GM12892 (cell line): Measurements from ENCODE around the gene DOP1B. TPM values are rescaled to one million over a fixed set of nuclear protein-coding genes. Genes with fewer than 3 reads are reported as not detected.

Experiments used
- DNase-seq: peaks from one replicate; pipeline ENCODE4 v3.0.0; 2011; ENCODE audit not compliant: insufficient read length
- FAIRE-seq: peaks from 2 replicates; lab custom pipeline; 2011; peaks lifted over from hg19 to GRCh38; lab: Jason Lieb, UNC
- POLR2A ChIP-seq: IDR thresholded peaks from 2 replicates; pipeline ENCODE4 v1.6.1; 2011; ENCODE audit warnings: low read depth, low read length, control low read depth
- POLR2AphosphoS5 ChIP-seq: IDR thresholded peaks from 2 replicates; pipeline ENCODE4 v1.6.1; 2011; ENCODE audit warnings: low read depth, low read length, control low read depth
- TAF1 ChIP-seq: IDR thresholded peaks from 2 replicates; pipeline ENCODE4 v1.6.1; 2011; ENCODE audit warnings: low read depth, mild to moderate bottlenecking, control low read depth, low read length, borderline replicate concordance
- polyA plus RNA-seq: library from polyadenylated mRNA; unstranded; fragments of >200 nt; gene quantifications from one replicate; pipeline ENCODE4 v1.2.1, GENCODE V29; 2012; ENCODE audit warnings: missing spikeins, inconsistent platforms; ENCODE audit not compliant: missing spikeins

Gene DOP1B
- polyA plus RNA-seq = 3.2 TPM

GRCh38 chr21:36156815-36157670 lies at the start of gene DOP1B:
Gene DOP1B (plus strand): TSS chr21:36156824. CDS start chr21:36164734, 7,910 bp downstream.
- FAIRE-seq (peak; percentile 38), DNase-seq (peak; percentile 46)
- TF ChIP-seq TAF1 (peak; percentile 29; the same call in 1 of the 2 replicates), POLR2A (peak; percentile 42; the same call in 1 of the 2 replicates), POLR2AphosphoS5 (no peak)

GRCh38 chr21:36109868-36110267 lies 46.8 kb upstream of the DOP1B start:
- TF ChIP-seq POLR2A (no peak), TAF1 (no peak), POLR2AphosphoS5 (no peak)
- FAIRE-seq (no peak), DNase-seq (no peak)

GRCh38 chr21:36111238-36111637 lies 45.4 kb upstream of the DOP1B start:
- FAIRE-seq (no peak), DNase-seq (no peak)
- TF ChIP-seq TAF1 = no peak
- TF ChIP-seq POLR2A = no peak
- TF ChIP-seq POLR2AphosphoS5 = no peak

GRCh38 chr21:36113647-36114428 lies 42.8 kb upstream of the DOP1B start:
- DNase-seq = no peak
- no peak for FAIRE-seq
- no peak for TF ChIP-seq POLR2A

- no peak for FAIRE-seq
- TF ChIP-seq TAF1 (no peak), POLR2AphosphoS5 (no peak), POLR2A (no peak)
- DNase-seq = no peak
Measured at GRCh38 chr21:36115138-36115730, 41.4 kb upstream of the DOP1B start.

GRCh38 chr21:36117286-36117741 lies 39.3 kb upstream of the DOP1B start:
- FAIRE-seq (no peak), DNase-seq (no peak)
- TF ChIP-seq TAF1 = no peak
- no peak for TF ChIP-seq POLR2A
- TF ChIP-seq POLR2AphosphoS5 = no peak

- no peak for DNase-seq
- no peak for FAIRE-seq
Measured at GRCh38 chr21:36120304-36120888, 36.2 kb upstream of the DOP1B start.

GRCh38 chr21:36122977-36123376 lies 33.6 kb upstream of the DOP1B start:
- FAIRE-seq (no peak), DNase-seq (no peak)
- no peak for TF ChIP-seq TAF1
- no peak for TF ChIP-seq POLR2A
- no peak for TF ChIP-seq POLR2AphosphoS5

More at GRCh38 chr21:36120304-36120888, 36.2 kb upstream of the DOP1B start:
- TF ChIP-seq TAF1 (no peak), POLR2A (no peak), POLR2AphosphoS5 (no peak)

- TF ChIP-seq TAF1 (no peak), POLR2A (no peak), POLR2AphosphoS5 (no peak)
- no peak for FAIRE-seq
- DNase-seq = no peak
Measured at GRCh38 chr21:36124395-36124794, 32.2 kb upstream of the DOP1B start.

GRCh38 chr21:36125512-36126207 lies 31.0 kb upstream of the DOP1B start:
- FAIRE-seq (peak; percentile 82), DNase-seq (no peak)
- TF ChIP-seq TAF1 (no peak), POLR2AphosphoS5 (no peak), POLR2A (no peak)

GRCh38 chr21:36126208-36126565 lies 30.4 kb upstream of the DOP1B start:
- no peak for DNase-seq
- FAIRE-seq = no peak
- TF ChIP-seq POLR2AphosphoS5 = no peak
- TF ChIP-seq POLR2A = no peak
- TF ChIP-seq TAF1 = no peak

GRCh38 chr21:36126621-36127110 lies 30.0 kb upstream of the DOP1B start:
- FAIRE-seq (no peak), DNase-seq (no peak)
- TF ChIP-seq POLR2A = no peak
- TF ChIP-seq TAF1 = no peak
- TF ChIP-seq POLR2AphosphoS5 = no peak
